Neural crest cell (in vitro differentiated cells): Measurements from ENCODE around the gene MICAL2. TPM values are rescaled to one million over a fixed set of nuclear protein-coding genes. Genes with fewer than 3 reads are reported as not detected.

Experiments
- DNase-seq: peaks from one replicate; pipeline ENCODE4 v3.0.0; 2021; ENCODE audit warnings: low read depth, mixed read lengths, low spot score
- H3K27ac Mint-ChIP-seq: one replicate; pipeline ENCODE4 v1.8.0; 2021; ENCODE audit warnings: mild to moderate bottlenecking, mixed read lengths; ENCODE audit not compliant: unreplicated experiment
- H3K27me3 Mint-ChIP-seq: 2 replicates; pipeline ENCODE4 v1.8.0; 2021; ENCODE audit warnings: low read depth, mild to moderate bottlenecking, mixed read lengths
- H3K36me3 Mint-ChIP-seq: 2 replicates; pipeline ENCODE4 v1.8.0; 2021; ENCODE audit warnings: low read depth, mild to moderate bottlenecking, mixed read lengths
- H3K4me1 Mint-ChIP-seq: 2 replicates; pipeline ENCODE4 v1.8.0; 2021; ENCODE audit warnings: mixed read lengths
- H3K4me3 Mint-ChIP-seq: one replicate; pipeline ENCODE4 v1.8.0; 2021; ENCODE audit warnings: mild to moderate bottlenecking, mixed read lengths
- H3K9me3 Mint-ChIP-seq: 2 replicates; pipeline ENCODE4 v1.8.0; 2021; ENCODE audit warnings: mixed read lengths
- CTCF ChIP-seq: fragments of 200-600 bp; sonication (generic); conservative IDR thresholded peaks from 2 replicates; pipeline ENCODE4 v1.5.0; 2021; ENCODE audit warnings: antibody characterized with exemption, mild to moderate bottlenecking
- total RNA-seq: library from RNA; stranded (reverse); gene quantifications from 2 replicates; pipeline ENCODE4 v1.2.1, GENCODE V29; 2021

Gene MICAL2
- total RNA-seq, 1 donor from 2014 or later = 1.1 TPM

DNA sequence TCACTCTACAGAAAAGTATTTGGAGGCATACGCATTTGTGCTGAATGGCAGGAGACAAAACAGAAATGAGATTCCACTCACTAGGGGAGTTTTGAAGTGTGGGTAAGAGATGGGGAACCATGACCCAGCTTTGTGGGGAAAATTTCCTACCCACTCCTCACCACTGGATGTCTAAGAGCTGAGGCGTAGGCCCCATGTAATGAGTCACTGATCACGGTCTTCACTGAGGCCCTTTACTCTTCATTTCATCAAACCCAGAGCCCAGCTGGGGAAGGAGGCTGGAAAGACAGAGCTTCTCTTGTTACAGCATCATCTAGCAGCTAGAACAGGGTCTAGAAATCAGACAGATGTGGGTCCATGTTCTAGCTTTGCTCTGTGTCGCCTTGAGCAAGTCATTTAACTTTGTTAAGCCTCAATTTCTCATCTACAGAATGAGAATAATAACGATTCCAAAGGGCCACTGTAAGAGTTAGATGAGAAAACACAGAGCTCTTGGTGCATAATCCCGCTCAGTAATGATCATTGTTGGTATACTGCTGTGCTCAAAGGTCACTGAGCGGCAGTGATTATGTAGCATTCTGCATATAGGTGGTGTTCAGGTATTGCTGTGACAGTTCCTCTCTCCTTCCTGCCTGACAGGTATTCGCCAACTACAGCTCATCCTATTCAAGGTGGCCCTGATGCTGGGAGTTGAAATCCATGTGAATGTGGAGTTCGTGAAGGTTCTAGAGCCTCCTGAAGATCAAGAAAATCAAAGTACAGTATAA, 97.2 kb downstream of the MICAL2 start:
- Mint-ChIP-seq H3K36me3 (no peaks in the 10 kb centered on the region), H3K27ac (no peak overlapping the region), H3K4me1 (no peaks in the 10 kb centered on the region), H3K9me3 (no peaks in the 10 kb centered on the region), H3K4me3 (no peak overlapping the region), H3K27me3 (no peaks in the 10 kb centered on the region)
- DNase-seq = no peak
- TF ChIP-seq CTCF = no peak

GRCh38 chr11:12209096-12209495, 98.7 kb downstream of the MICAL2 start:
- no peak overlapping the region for H3K27ac Mint-ChIP-seq
- no peak for DNase-seq
- H3K9me3 Mint-ChIP-seq = no peaks in the 10 kb centered on the region
- no peak for TF ChIP-seq CTCF
- H3K27me3 Mint-ChIP-seq = no peaks in the 10 kb centered on the region
- no peak overlapping the region for H3K4me3 Mint-ChIP-seq
- H3K36me3 Mint-ChIP-seq = no peaks in the 10 kb centered on the region
- H3K4me1 Mint-ChIP-seq = no peaks in the 10 kb centered on the region

- H3K27me3 Mint-ChIP-seq = no peaks in the 10 kb centered on the region
- no peak overlapping the region for H3K4me3 Mint-ChIP-seq
- TF ChIP-seq CTCF = no peak
- H3K9me3 Mint-ChIP-seq = no peaks in the 10 kb centered on the region
- no peaks in the 10 kb centered on the region for H3K36me3 Mint-ChIP-seq
- no peak overlapping the region for H3K27ac Mint-ChIP-seq
- DNase-seq = no peak
- H3K4me1 Mint-ChIP-seq = peaks cover 9% of the 10 kb centered on the region
Measured at GRCh38 chr11:12210200-12210599, 99.8 kb downstream of the MICAL2 start.

- no peaks in the 10 kb centered on the region for H3K36me3 Mint-ChIP-seq
- H3K9me3 Mint-ChIP-seq = no peaks in the 10 kb centered on the region
- H3K4me3 Mint-ChIP-seq = no peak overlapping the region
- peaks cover 16% of the 10 kb centered on the region for H3K4me1 Mint-ChIP-seq
- no peak for DNase-seq
- no peak overlapping the region for H3K27ac Mint-ChIP-seq
- no peaks in the 10 kb centered on the region for H3K27me3 Mint-ChIP-seq
- TF ChIP-seq CTCF = no peak
Measured at GRCh38 chr11:12211331-12212065, 101.1 kb downstream of the MICAL2 start.

DNA sequence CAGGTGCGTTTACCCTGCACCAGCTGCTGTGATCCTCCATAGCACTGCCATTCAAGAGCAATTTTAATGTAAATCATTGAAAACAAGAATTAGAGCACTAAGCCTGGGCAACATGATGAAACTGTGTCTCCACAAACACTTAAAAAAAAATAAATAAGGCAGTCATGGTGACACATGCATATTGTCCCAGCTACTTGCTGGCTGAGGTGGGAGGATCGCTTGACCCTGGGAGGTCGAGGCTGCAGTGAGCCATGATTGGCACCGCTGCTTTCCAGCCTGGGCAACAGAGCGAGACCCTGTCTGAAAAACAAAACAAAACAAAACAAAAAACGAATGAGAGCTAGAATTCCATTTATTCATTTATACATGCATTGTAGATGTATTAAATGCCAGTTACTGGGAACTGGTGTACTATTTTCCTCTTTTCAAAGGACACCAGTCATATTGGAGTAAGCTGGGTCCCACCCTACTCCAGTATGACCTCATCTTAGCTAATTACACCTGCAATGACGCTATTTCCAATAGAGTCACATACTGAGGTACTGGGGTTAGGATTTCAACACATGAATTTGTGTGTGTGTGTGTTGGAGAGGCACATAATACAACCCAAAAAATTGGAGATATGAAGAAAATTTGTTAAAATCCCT, 101.9 kb downstream of the MICAL2 start:
- DNase-seq = no peak
- no peaks in the 10 kb centered on the region for H3K36me3 Mint-ChIP-seq
- H3K27me3 Mint-ChIP-seq = no peaks in the 10 kb centered on the region
- no peak overlapping the region for H3K27ac Mint-ChIP-seq
- no peaks in the 10 kb centered on the region for H3K9me3 Mint-ChIP-seq
- no peak for TF ChIP-seq CTCF
- H3K4me1 Mint-ChIP-seq = peaks cover 16% of the 10 kb centered on the region
- no peak overlapping the region for H3K4me3 Mint-ChIP-seq
